Testis (tissue), 3 donors: ENCODE data around the gene RIPOR1. TPM values are rescaled to one million over a fixed set of nuclear protein-coding genes. Genes with fewer than 3 reads are reported as not detected.

ENCODE experiments used
- DNase-seq: peaks from one replicate; pipeline ENCODE4 v3.0.0-alpha.2; 2019
- H3K27ac ChIP-seq, 2 donors: fragments of 200-600 bp; sonication (generic); one replicate each; pipeline ENCODE4 v1.5.1; 2019
- H3K27me3 ChIP-seq: fragments of 200-600 bp; sonication (generic); one replicate; pipeline ENCODE4 v1.5.1; 2019
- H3K36me3 ChIP-seq: fragments of 200-600 bp; sonication (generic); one replicate; pipeline ENCODE4 v1.5.1; 2017; ENCODE audit warnings: low read depth; ENCODE audit errors: missing control alignments
- H3K4me1 ChIP-seq: fragments of 200-600 bp; sonication (generic); one replicate; pipeline ENCODE4 v1.5.1; 2019
- H3K4me3 ChIP-seq, 2 donors: fragments of 200-600 bp; sonication (generic); one replicate each; pipeline ENCODE4 v1.5.1; 2017 to 2019
- H3K9me3 ChIP-seq: fragments of 200-600 bp; sonication (generic); one replicate; pipeline ENCODE4 v1.5.1; 2017
- CTCF ChIP-seq, 3 experiments: fragments of 450-650 bp in 2 of 3; fragments of 200-600 bp in 1 of 3; sonication (generic) in 1 of 3; IDR thresholded peaks; one replicate each; pipeline ENCODE4 v1.5.1; 2016 to 2019; ENCODE audit warnings: antibody characterized with exemption in 3 of 3, mild to moderate bottlenecking in 2 of 3, moderate library complexity in 1 of 3
- POLR2A ChIP-seq: fragments of 450-650 bp; IDR thresholded peaks from one replicate; pipeline ENCODE4 v1.6.1; 2017; ENCODE audit warnings: antibody characterized with exemption, mild to moderate bottlenecking, moderate library complexity
- WGBS, 2 donors: methylation state at CpG; one replicate each; pipeline ENCODE4 v1.1.5; 2018; 5-methylcytosine and 5-hydroxymethylcytosine counted together
- intact Hi-C: fragments of 100-400 bp; cut with DNase I; formaldehyde crosslinking; loops from one replicate; pipeline ENCODE4 v1.15.1; 2023; ENCODE audit warnings: low total_unique reads
- polyA plus RNA-seq: library from polyadenylated mRNA; stranded (reverse); fragments of 350-450 nt; fragmentation: Illumina TruSeq; extraction: RNeasy Lipid Tissue Mini Kit (QIAGEN cat#74804); gene quantifications from one replicate; pipeline ENCODE4 v1.2.3, GENCODE V29; 2014; ENCODE audit warnings: low read depth, low replicate concordance; ENCODE audit not compliant: insufficient read depth
- total RNA-seq, 2 donors: library from RNA; depleted of rRNA; stranded (reverse); fragments of >200 nt; gene quantifications; one replicate each; pipeline ENCODE4 v1.2.3, GENCODE V29; 2016

Gene RIPOR1
- total and polyA plus RNA-seq, 3 donors from 2014 or later: 36.1 to 109 (median 79.4) TPM

- no peaks in the 10 kb centered on the region for H3K27me3 ChIP-seq
- H3K36me3 ChIP-seq: no peaks in the 10 kb centered on the region
- no peaks in the 10 kb centered on the region for H3K9me3 ChIP-seq
- peak overlapping the region; percentile 91 to 99 for H3K4me3 ChIP-seq
- no peak for TF ChIP-seq POLR2A
- peak in 1 of 3 experiments; percentile 19 for TF ChIP-seq CTCF (IDR thresholded peaks at IDR 0.05)
- H3K27ac ChIP-seq: peak overlapping the region; percentile 98 to 99
- intact Hi-C loops: no loop called here
- peaks cover 15% of the 10 kb centered on the region for H3K4me1 ChIP-seq
- DNase-seq: peak; percentile 58
- WGBS, 2 donors: 0 to 1% methylated on average over 5 to 88 of the region's 96 CpGs
Observed at GRCh38 chr16:67562918-67563707, 34.5 kb downstream of the RIPOR1 start.

DNA sequence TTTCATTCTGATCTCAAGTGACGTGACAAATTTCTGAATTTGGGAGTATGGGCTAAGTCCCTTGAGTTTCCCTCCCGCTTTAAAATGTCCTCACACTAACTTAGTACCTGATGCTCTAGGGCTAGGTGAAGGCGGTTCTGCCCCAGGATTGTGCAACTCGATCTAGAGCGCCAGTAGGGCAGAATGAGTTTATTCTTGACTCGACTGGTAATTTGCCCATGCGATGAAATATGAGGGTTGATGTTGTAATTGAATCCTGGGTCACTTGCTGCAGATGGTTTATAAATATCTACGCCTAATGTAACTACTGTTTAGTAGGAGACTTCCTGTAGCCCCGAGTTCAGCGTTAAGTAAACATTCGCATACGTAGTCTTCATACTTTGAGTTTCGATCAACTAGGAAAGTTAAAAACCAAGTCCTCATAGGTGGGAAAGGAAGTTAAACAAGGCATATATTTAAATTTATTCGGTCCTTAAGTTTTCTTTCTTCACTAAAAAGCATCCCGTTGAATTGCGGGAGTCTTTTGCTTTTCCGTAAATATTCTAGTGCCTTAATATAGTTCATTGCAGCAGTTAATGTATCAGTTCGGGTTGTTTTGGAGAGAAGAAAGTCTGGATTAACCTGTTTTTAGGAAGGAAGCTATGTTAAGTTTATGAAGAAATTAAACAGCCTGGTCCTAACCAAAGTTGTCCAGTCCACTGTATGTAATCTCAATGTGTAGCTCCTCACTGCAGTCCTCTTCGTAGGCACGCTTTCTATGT, 35.3 kb downstream of the RIPOR1 start:
- 2 to 4% methylated on average over 20 of the region's 20 CpGs for WGBS, 2 donors
- H3K27me3 ChIP-seq: no peaks in the 10 kb centered on the region
- DNase-seq: no peak
- intact Hi-C loops: no loop called here
- H3K9me3 ChIP-seq: no peaks in the 10 kb centered on the region
- H3K4me1 ChIP-seq: peaks cover 15% of the 10 kb centered on the region
- H3K27ac ChIP-seq: peak overlapping the region; percentile 98 to 99
- H3K36me3 ChIP-seq: no peaks in the 10 kb centered on the region
- TF ChIP-seq POLR2A (no peak), CTCF (IDR thresholded peaks at IDR 0.05) (no peak)
- peak overlapping the region; percentile 91 to 99 for H3K4me3 ChIP-seq

DNA sequence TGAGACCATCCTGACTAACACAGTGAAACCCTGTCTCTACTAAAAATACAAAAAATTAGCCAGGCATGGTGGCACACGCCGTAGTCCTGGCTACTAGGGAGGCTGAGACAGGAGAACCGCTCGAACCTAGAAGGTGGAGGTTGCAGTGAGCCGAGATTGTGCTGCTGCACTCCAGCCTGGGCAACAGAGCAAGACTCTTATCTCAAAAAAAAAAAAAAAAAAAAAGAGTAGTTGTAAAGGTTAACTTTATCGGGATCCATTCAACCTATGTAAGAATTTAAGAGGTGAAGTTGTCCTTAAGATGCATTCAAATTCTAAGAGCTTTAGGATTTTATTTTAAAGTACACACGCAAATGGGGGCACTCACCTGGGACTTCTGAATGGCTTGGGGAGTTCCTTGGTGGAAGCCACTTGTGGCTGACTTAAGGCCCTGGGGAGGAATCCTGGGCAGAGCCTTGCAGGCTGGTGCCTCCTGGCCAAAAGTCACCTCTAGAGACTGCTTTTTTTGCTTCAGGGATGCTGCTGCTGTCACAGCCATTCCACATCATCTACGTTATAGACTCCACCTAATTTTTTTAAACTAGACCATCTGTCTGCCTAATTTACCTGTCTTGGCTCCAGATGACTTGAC, 37.0 kb downstream of the RIPOR1 start:
- H3K9me3 ChIP-seq: no peaks in the 10 kb centered on the region
- peaks cover 15% of the 10 kb centered on the region for H3K4me1 ChIP-seq
- H3K36me3 ChIP-seq: no peaks in the 10 kb centered on the region
- DNase-seq: no peak
- no peaks in the 10 kb centered on the region for H3K27me3 ChIP-seq
- 77 to 78% methylated on average over 8 of the region's 8 CpGs for WGBS, 2 donors
- intact Hi-C loops: no loop called here
- H3K4me3 ChIP-seq: no peak overlapping the region
- no peak overlapping the region for H3K27ac ChIP-seq
- TF ChIP-seq POLR2A: no peak
- TF ChIP-seq CTCF (IDR thresholded peaks at IDR 0.05): no peak

GRCh38 chr16:67571464-67571863, 42.8 kb downstream of the RIPOR1 start:
- intact Hi-C loops: loop anchor here (5.0 kb wide), 1 partner anchor 86 kb away; no protein-coding TSS in a partner anchor
- H3K4me1 ChIP-seq: no peaks in the 10 kb centered on the region
- H3K27me3 ChIP-seq: no peaks in the 10 kb centered on the region
- TF ChIP-seq POLR2A: no peak
- no peak for TF ChIP-seq CTCF (IDR thresholded peaks at IDR 0.05)
- no peaks in the 10 kb centered on the region for H3K9me3 ChIP-seq
- DNase-seq: no peak
- no peak overlapping the region for H3K4me3 ChIP-seq
- no peak overlapping the region for H3K27ac ChIP-seq
- WGBS, 2 donors: 89 to 95% methylated on average over 2 of the region's 2 CpGs
- no peaks in the 10 kb centered on the region for H3K36me3 ChIP-seq
